Activated CD4-positive, alpha-beta T cell treated with anti-CD3 and anti-CD28 coated beads, Interleukin-2, amount 50 U/mL, for 4 hours (primary cell): Measurements from ENCODE around the gene STK35.
A peak's percentile ranks its signal among the peaks of the same experiment; 100 is the strongest.

Experiments
- DNase-seq, 2 experiments: peaks; one replicate each; pipeline ENCODE4 v3.0.0-alpha.2; 2020

STK35 gene

GRCh38 chr20:2101057-2101864, at the start of gene STK35:
STK35 (plus strand) TSS chr20:2101827; CDS start chr20:2101882, 55 bp downstream.
- peak in 1 of 2 experiments; percentile 57 for DNase-seq

- no peak for DNase-seq
Observed at GRCh38 chr20:2051946-2052345, 49.7 kb upstream of the STK35 start.

GRCh38 chr20:2052741-2053140, 48.9 kb upstream of the STK35 start:
- no peak for DNase-seq

- DNase-seq: no peak
Observed at GRCh38 chr20:2053615-2054014, 48.0 kb upstream of the STK35 start.

GRCh38 chr20:2054911-2055310, 46.7 kb upstream of the STK35 start:
- DNase-seq: no peak

GRCh38 chr20:2059411-2059810, 42.2 kb upstream of the STK35 start:
- DNase-seq: no peak

GRCh38 chr20:2065099-2065498, 36.5 kb upstream of the STK35 start:
- DNase-seq: no peak

GRCh38 chr20:2066461-2067122, 35.0 kb upstream of the STK35 start:
- DNase-seq: no peak

GRCh38 chr20:2080532-2081224, 20.9 kb upstream of the STK35 start:
- DNase-seq: no peak

- DNase-seq: no peak
Observed at GRCh38 chr20:2084703-2085102, 16.9 kb upstream of the STK35 start.

GRCh38 chr20:2086177-2086979, 15.2 kb upstream of the STK35 start:
- DNase-seq: no peak

- DNase-seq: no peak
Observed at GRCh38 chr20:2086980-2087377, 14.6 kb upstream of the STK35 start.

GRCh38 chr20:2088891-2089290, 12.7 kb upstream of the STK35 start:
- no peak for DNase-seq

- DNase-seq: no peak
Observed at GRCh38 chr20:2089447-2089846, 12.2 kb upstream of the STK35 start.

- DNase-seq: no peak
Observed at GRCh38 chr20:2093159-2093781, 8.4 kb upstream of the STK35 start.

- DNase-seq: no peak
Observed at GRCh38 chr20:2093883-2094282, 7.7 kb upstream of the STK35 start.

GRCh38 chr20:2101865-2102584, 398 bp downstream of the STK35 start:
- peak; percentile 89 to 90 for DNase-seq

GRCh38 chr20:2102585-2103460, 1.2 kb downstream of the STK35 start:
- DNase-seq: peak; percentile 78 to 80

- DNase-seq: no peak
Observed at GRCh38 chr20:2103461-2104153, 2.0 kb downstream of the STK35 start.

- DNase-seq: no peak
Observed at GRCh38 chr20:2104236-2104635, 2.6 kb downstream of the STK35 start.
